Tibial artery (tissue), 4 donors: Measurements from ENCODE around the gene SUCLA2.

Experiments used
- DNase-seq, 2 donors: peaks; one replicate each; pipeline ENCODE4 v3.0.0-alpha.2; 2019
- H3K27ac ChIP-seq, 2 donors: fragments of 200-600 bp; sonication (generic) in 1 of 2; 1 replicate in 1 of 2; 2 replicates in 1 of 2; pipeline ENCODE4 v1.5.1; 2018 to 2019; ENCODE audit warnings: mild to moderate bottlenecking in 1 of 2
- H3K27me3 ChIP-seq, 2 donors: fragments of 200-600 bp; sonication (generic) in 1 of 2; one replicate each; pipeline versions ENCODE4 v1.5.1 to v1.6.0; 2016 to 2019
- H3K36me3 ChIP-seq, 3 donors: fragments of 200-600 bp; sonication (generic) in 2 of 3; one replicate each; pipeline ENCODE4 v1.5.1; 2016 to 2019; ENCODE audit warnings: mild to moderate bottlenecking in 2 of 3
- H3K4me1 ChIP-seq, 4 donors: fragments of 200-600 bp; sonication (generic) in 2 of 4; 1 replicate in 3 of 4; 2 replicates in 1 of 4; pipeline ENCODE4 v1.5.1; 2016 to 2019
- H3K4me3 ChIP-seq, 2 donors: fragments of 200-600 bp; sonication (generic) in 1 of 2; 1 replicate in 1 of 2; 2 replicates in 1 of 2; pipeline ENCODE4 v1.5.1; 2018 to 2019; ENCODE audit warnings: mild to moderate bottlenecking in 2 of 2
- H3K9me3 ChIP-seq, 3 donors: fragments of 200-600 bp; sonication (generic) in 1 of 3; one replicate each; pipeline ENCODE4 v1.5.1; 2016 to 2019
- intact Hi-C: fragments of 100-400 bp; cut with DNase I; formaldehyde crosslinking; loops from one replicate; pipeline ENCODE4 v1.15.0; 2023; ENCODE audit warnings: low total_unique reads
- TF ChIP-seq, protein P1 (sequence below), 2 experiments: fragments of 200-600 bp in 1 of 2; fragments of 450-650 bp in 1 of 2; IDR thresholded peaks; one replicate each; pipeline ENCODE4 v1.5.1; 2017 to 2019; ENCODE audit warnings: antibody characterized with exemption in 2 of 2, mild to moderate bottlenecking in 1 of 2, moderate library complexity in 1 of 2

SUCLA2 gene

DNA sequence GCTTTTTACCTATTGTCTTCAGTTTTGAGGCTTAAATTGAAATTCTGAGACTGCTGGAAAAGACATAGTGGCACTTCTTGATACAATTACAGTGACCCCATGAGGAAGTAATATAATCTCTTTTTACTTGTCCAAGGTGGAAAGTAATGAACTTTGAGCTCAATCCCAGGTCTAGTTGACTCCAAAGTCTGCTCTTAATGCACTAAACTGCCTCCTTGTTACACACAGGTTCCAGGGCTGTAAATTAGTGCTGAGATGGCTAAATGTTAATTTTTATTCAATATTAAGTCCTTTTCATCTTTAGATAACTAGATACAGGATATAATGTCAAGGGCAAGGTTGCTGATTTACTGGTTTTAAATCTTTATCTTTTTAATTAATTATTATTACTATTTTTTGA is 39.0 kb upstream of the SUCLA2 start:
- intact Hi-C loops, result no loop called here
- TF ChIP-seq, protein P1, sequence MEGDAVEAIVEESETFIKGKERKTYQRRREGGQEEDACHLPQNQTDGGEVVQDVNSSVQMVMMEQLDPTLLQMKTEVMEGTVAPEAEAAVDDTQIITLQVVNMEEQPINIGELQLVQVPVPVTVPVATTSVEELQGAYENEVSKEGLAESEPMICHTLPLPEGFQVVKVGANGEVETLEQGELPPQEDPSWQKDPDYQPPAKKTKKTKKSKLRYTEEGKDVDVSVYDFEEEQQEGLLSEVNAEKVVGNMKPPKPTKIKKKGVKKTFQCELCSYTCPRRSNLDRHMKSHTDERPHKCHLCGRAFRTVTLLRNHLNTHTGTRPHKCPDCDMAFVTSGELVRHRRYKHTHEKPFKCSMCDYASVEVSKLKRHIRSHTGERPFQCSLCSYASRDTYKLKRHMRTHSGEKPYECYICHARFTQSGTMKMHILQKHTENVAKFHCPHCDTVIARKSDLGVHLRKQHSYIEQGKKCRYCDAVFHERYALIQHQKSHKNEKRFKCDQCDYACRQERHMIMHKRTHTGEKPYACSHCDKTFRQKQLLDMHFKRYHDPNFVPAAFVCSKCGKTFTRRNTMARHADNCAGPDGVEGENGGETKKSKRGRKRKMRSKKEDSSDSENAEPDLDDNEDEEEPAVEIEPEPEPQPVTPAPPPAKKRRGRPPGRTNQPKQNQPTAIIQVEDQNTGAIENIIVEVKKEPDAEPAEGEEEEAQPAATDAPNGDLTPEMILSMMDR (IDR thresholded peaks at IDR 0.05), result no peak
- H3K4me3 ChIP-seq, result no peak overlapping the region
- no peaks in the 10 kb centered on the region for H3K27me3 ChIP-seq
- H3K4me1 ChIP-seq, result peaks cover 0 to 25% (median 13%) of the 10 kb centered on the region in 4 donors
- H3K9me3 ChIP-seq, result no peaks in the 10 kb centered on the region
- H3K36me3 ChIP-seq, result peaks cover 0 to 17% (median 4%) of the 10 kb centered on the region in 3 donors
- no peak overlapping the region for H3K27ac ChIP-seq
- no peak for DNase-seq

GRCh38 chr13:48038761-48039160 is 37.7 kb upstream of the SUCLA2 start:
- Histone ChIP-seq H3K4me1 (peaks cover 0 to 22% (median 13%) of the 10 kb centered on the region in 4 donors), H3K4me3 (no peak overlapping the region), H3K27me3 (no peaks in the 10 kb centered on the region), H3K27ac (peak overlapping the region; percentile 84 to 91), H3K36me3 (peaks cover 0 to 17% (median 4%) of the 10 kb centered on the region in 3 donors), H3K9me3 (no peaks in the 10 kb centered on the region)
- no peak for DNase-seq
- intact Hi-C loops, result no loop called here
- TF ChIP-seq, protein P1 (IDR thresholded peaks at IDR 0.05), result no peak

DNA sequence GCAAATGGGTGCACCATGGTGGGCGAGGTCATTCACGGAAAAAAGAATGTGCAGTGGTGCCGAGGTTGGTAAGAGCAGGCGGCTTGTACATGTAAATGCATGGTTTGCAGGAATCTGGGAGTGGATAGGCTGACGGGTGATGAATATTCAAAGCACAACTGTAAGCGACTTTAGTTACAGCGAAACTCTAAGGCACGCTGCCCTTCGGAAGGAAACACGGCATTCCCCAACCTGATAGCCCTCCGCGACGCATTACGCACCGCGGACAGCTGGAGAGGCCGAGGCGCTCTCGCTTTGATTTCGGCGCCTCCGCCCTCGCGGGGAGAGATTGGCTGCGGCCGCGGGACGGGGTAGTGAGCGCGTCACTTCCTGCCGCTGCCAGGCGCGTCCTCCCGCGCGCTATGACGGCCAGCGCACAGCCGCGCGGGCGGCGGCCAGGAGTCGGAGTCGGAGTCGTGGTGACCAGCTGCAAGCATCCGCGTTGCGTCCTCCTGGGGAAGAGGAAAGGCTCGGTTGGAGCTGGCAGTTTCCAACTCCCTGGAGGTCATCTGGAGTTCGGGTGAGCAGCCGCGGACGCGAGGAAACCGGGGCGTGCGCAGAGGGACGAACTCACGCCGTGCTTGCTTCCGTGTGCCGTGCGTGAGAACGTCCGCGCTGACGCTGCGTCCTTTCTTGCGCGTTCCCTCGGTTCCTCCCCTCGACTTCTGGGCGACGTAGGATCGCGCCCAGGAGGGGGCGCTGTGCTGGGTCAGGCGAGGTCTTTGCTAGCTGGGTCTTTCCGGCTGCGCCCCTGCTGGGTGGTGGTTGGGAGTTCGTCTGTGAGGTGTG is 36.5 kb upstream of the SUCLA2 start, which contains the start of gene NUDT15:
NUDT15 (plus strand) TSS at position 381 of the 828 bp plus-strand sequence; CDS start at position 402, 21 bp downstream.
- intact Hi-C loops, result no loop called here
- H3K27ac ChIP-seq, result peak within 1 kb of the TSS; percentile 84 to 91
- peak within 1 kb of the TSS; percentile 65 to 71 for H3K4me3 ChIP-seq
- TF ChIP-seq, protein P1 (IDR thresholded peaks at IDR 0.05), result peak; percentile 96 to 97
- H3K36me3 ChIP-seq, result peaks cover 0 to 17% (median 4%) of the 10 kb centered on the region in 3 donors
- H3K4me1 ChIP-seq, result peaks cover 0 to 15% (median 13%) of the 10 kb centered on the region in 4 donors
- H3K27me3 ChIP-seq, result no peaks in the 10 kb centered on the region
- H3K9me3 ChIP-seq, result no peaks in the 10 kb centered on the region
- peak; percentile 85 to 95 for DNase-seq

DNA sequence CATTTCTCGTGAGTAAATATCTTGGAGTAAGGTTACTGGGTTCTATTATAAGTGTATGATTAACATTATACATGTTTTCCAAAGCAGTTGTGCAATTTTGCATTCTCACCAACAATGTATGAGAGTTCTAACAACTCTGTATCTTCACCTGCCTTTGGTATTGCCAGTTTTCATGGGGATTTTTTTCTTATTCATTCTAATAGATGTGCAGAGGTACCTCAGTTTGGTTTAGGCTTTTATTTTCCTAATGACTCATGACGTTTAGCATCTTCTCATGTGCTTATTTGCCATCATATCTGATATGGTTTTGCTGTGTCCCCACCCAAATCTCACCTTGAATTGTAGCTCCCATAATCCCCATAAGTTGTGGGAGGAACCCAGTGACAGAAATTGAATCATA is 28.8 kb upstream of the SUCLA2 start:
- H3K9me3 ChIP-seq, result no peaks in the 10 kb centered on the region
- no peaks in the 10 kb centered on the region for H3K36me3 ChIP-seq
- intact Hi-C loops, result no loop called here
- H3K27me3 ChIP-seq, result no peaks in the 10 kb centered on the region
- no peak overlapping the region for H3K27ac ChIP-seq
- H3K4me3 ChIP-seq, result no peak overlapping the region
- H3K4me1 ChIP-seq, result no peaks in the 10 kb centered on the region
- TF ChIP-seq, protein P1 (IDR thresholded peaks at IDR 0.05), result no peak
- DNase-seq, result no peak

DNA sequence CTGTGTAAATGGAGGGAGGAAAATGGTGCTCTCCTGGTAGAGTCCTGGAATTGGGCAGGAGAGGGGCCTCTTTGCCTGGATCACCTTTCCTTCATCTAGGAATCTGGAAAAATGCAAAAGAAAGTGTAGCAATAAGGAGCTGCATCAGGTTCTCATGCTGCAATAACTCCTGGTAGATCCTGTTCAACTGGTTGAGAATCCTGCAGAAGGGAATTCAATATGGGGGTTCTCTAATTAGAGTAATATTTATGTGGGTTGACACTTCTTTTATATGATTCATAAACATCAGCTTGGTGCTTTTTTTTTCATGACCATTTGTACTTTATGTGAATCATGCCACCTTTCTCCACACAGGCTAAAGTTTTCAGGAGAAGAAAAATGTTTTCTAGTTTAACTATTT is 27.0 kb upstream of the SUCLA2 start:
- DNase-seq, result no peak

More for the DNA sequence above, 27.0 kb upstream of the SUCLA2 start:
- no peaks in the 10 kb centered on the region for H3K4me1 ChIP-seq
- intact Hi-C loops, result no loop called here
- no peak overlapping the region for H3K4me3 ChIP-seq
- H3K27me3 ChIP-seq, result no peaks in the 10 kb centered on the region
- no peaks in the 10 kb centered on the region for H3K36me3 ChIP-seq
- TF ChIP-seq, protein P1 (IDR thresholded peaks at IDR 0.05), result no peak
- no peaks in the 10 kb centered on the region for H3K9me3 ChIP-seq
- H3K27ac ChIP-seq, result no peak overlapping the region
